Gastrocnemius medialis (tissue), 4 donors: ENCODE measurements around the gene TGFB1I1. TPM values are rescaled to one million over a fixed set of nuclear protein-coding genes. Genes with fewer than 3 reads are reported as not detected.

Source experiments
- ATAC-seq, 2 donors: fragments of 150-250 bp; one replicate each; pipeline ENCODE4 v1.9.1; 2016
- DNase-seq, 2 donors: peaks; one replicate each; pipeline ENCODE4 v3.0.0-alpha.2; 2019
- H3K27ac ChIP-seq, 4 donors: fragments of 200-600 bp; sonication (generic); 1 replicate in 1 of 4; 2 replicates in 3 of 4; pipeline ENCODE4 v1.5.1; 2016 to 2018; ENCODE audit warnings: mild to moderate bottlenecking in 2 of 4, moderate library complexity in 1 of 4
- H3K27me3 ChIP-seq, 3 donors: fragments of 200-600 bp; sonication (generic) in 2 of 3; 1 replicate in 1 of 3; 2 replicates in 2 of 3; pipeline versions ENCODE4 v1.5.1 to v1.6.0; 2016 to 2019; ENCODE audit warnings: mild to moderate bottlenecking in 1 of 3, moderate library complexity in 1 of 3
- H3K36me3 ChIP-seq, 2 donors: fragments of 200-600 bp; sonication (generic) in 1 of 2; one replicate each; pipeline ENCODE4 v1.5.1; 2017 to 2018
- H3K4me1 ChIP-seq, 2 donors: fragments of 200-600 bp; sonication (generic) in 1 of 2; one replicate each; pipeline ENCODE4 v1.5.1; 2016 to 2017; ENCODE audit warnings: mild to moderate bottlenecking in 2 of 2
- H3K4me3 ChIP-seq, 4 donors: fragments of 200-600 bp; sonication (generic) in 3 of 4; 1 replicate in 1 of 4; 2 replicates in 3 of 4; pipeline ENCODE4 v1.5.1; 2016 to 2019; ENCODE audit warnings: mild to moderate bottlenecking in 2 of 4
- H3K9me3 ChIP-seq, 3 donors: fragments of 200-600 bp; sonication (generic) in 2 of 3; 1 replicate in 1 of 3; 2 replicates in 2 of 3; pipeline ENCODE4 v1.5.1; 2016 to 2019
- POLR2A ChIP-seq, 2 donors: fragments of 450-650 bp; IDR thresholded peaks; one replicate each; pipeline ENCODE4 v1.6.1; 2017; ENCODE audit warnings: antibody characterized with exemption in 2 of 2, mild to moderate bottlenecking in 2 of 2, moderate library complexity in 2 of 2
- in situ Hi-C, 4 donors: fragments of 200-750 bp; cut with MboI; loops; one replicate each; pipeline versions ENCODE4 v1.15.0 to v1.8.0; 2017; ENCODE audit warnings: low sequenced_read_pairs in 4 of 4
- intact Hi-C: fragments of 100-400 bp; cut with DNase I; formaldehyde crosslinking; loops from one replicate; pipeline ENCODE4 v1.15.1; 2023; ENCODE audit warnings: low total_unique reads
- total RNA-seq, 4 donors: library from RNA; depleted of rRNA; stranded (reverse); fragments of >200 nt; gene quantifications; one replicate each; pipeline versions ENCODE4 v1.1.0 to v1.2.3, GENCODE V29; 2016
- TF ChIP-seq, protein P1 (sequence below), 5 experiments: fragments of 450-650 bp in 3 of 5; fragments of 200-600 bp in 2 of 5; sonication (generic) in 2 of 5; IDR thresholded peaks in 4 of 5; conservative IDR thresholded peaks in 1 of 5; 1 replicate in 4 of 5; 2 replicates in 1 of 5; pipeline ENCODE4 v1.5.1; 2016 to 2019; ENCODE audit warnings: antibody characterized with exemption in 5 of 5, mild to moderate bottlenecking in 3 of 5, moderate library complexity in 3 of 5

Gene TGFB1I1
- total RNA-seq = 10 to 100 TPM in 1 of 4 donors, 1 to 10 TPM in 3; 4.6 to 14.4 (median 7.4) TPM

DNA sequence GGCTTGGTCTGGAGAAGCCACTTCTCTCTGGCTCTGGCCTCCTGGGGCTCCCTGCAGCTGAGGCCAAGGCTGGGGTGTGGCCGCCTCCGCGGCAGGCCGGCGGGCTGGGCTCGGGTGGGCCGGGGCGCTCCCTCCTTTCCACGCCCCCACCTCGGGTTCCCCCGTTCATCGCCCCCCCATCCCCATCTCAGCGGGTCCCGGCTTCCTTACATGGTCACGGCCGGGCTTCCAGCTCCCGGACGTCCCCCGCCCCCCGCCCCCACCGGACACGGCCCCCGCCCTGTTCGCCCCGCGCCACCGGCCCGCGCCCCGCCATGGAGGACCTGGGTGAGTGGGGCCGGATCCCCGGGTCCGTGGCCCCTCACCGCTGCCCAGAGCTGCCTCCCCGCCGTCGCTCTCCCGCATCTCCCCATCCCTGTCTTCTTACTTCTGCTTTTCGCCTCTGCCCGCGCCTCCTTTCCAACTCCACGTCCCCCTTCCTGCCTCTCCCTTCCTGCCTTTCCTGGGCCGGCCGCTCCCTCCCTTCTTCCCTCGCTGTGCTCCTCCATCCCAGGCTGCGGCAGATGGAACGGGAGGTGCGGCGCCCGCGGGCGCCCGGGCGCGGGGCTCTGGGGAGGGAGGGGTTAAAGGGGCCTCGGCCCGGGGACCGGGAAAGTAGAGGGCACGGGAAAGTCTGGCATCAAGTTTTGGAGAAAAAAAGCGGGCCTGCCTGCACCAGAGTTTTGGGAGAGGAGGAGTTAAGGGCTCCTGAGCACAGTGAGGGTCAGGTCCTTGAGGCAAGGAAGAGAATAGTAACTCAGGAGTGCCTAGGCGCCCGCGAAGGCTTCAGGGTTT lies at the start of gene TGFB1I1:
TSS of gene TGFB1I1 (plus strand) at position 278 of the 834 bp plus-strand sequence. CDS start at position 315, 37 bp downstream.
- in situ Hi-C loops (no loop called here), intact Hi-C loops (loop anchor here (2.0 to 5.0 kb wide), 3 partner anchors 37 to 400 kb away; partner anchors contain the start of genes RUSF1 and ZNF267)
- peaks cover 0 to 11% of the 10 kb centered on the region in 2 donors for H3K4me1 ChIP-seq
- peaks cover 0 to 2% of the 10 kb centered on the region in 2 donors for H3K36me3 ChIP-seq
- H3K27me3 ChIP-seq = peaks cover 4 to 17% (median 5%) of the 10 kb centered on the region in 3 donors
- ATAC-seq = peak in 1 of 2 donors; percentile 34
- H3K4me3 ChIP-seq = peak within 1 kb of the TSS; percentile 63 to 76 (median 67)
- H3K27ac ChIP-seq = peak within 1 kb of the TSS; percentile 83 to 89 (median 87)
- DNase-seq = no peak
- TF ChIP-seq, protein P1, sequence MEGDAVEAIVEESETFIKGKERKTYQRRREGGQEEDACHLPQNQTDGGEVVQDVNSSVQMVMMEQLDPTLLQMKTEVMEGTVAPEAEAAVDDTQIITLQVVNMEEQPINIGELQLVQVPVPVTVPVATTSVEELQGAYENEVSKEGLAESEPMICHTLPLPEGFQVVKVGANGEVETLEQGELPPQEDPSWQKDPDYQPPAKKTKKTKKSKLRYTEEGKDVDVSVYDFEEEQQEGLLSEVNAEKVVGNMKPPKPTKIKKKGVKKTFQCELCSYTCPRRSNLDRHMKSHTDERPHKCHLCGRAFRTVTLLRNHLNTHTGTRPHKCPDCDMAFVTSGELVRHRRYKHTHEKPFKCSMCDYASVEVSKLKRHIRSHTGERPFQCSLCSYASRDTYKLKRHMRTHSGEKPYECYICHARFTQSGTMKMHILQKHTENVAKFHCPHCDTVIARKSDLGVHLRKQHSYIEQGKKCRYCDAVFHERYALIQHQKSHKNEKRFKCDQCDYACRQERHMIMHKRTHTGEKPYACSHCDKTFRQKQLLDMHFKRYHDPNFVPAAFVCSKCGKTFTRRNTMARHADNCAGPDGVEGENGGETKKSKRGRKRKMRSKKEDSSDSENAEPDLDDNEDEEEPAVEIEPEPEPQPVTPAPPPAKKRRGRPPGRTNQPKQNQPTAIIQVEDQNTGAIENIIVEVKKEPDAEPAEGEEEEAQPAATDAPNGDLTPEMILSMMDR (IDR thresholded peaks at IDR 0.05 in 4 of 5, conservative IDR thresholded peaks at IDR 0.05 in 1 of 5) = no peak
- peak in 1 of 2 donors; percentile 7 for TF ChIP-seq POLR2A (IDR thresholded peaks at IDR 0.05)
- H3K9me3 ChIP-seq = no peaks in the 10 kb centered on the region

DNA sequence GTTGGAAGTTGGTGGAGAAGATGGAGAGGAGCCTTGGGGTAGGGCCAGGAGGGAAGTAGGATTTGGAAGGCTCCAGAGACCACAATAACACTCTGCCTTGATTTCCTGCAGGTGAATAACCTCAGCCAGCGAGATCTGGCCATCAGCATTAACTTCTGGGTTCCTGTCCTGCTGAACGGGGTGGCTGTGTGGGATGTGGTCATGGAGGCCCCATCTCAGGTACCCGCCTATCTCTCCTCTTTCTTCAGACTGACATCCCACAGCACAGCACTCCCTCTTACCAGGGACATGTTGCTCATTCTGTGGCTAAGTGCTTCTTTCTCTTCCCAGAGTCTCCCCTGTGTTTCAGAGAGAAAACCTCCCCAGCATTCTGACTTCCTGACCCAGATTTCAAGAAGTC lies 48.7 kb upstream of the TGFB1I1 start:
- Histone ChIP-seq H3K4me3 (no peak overlapping the region), H3K27me3 (no peaks in the 10 kb centered on the region), H3K4me1 (peaks cover 31 to 43% of the 10 kb centered on the region in 2 donors), H3K36me3 (peaks cover 0 to 8% of the 10 kb centered on the region in 2 donors), H3K9me3 (no peaks in the 10 kb centered on the region), H3K27ac (peak overlapping the region; percentile 61 to 100 (median 96))
- ATAC-seq = no peak
- intact Hi-C loops = no loop called here
- peak in 1 of 2 donors; percentile 22 for DNase-seq
- TF ChIP-seq, protein P1 (IDR thresholded peaks at IDR 0.05 in 4 of 5, conservative IDR thresholded peaks at IDR 0.05 in 1 of 5) = no peak
- peak in 1 of 2 donors; percentile 10 for TF ChIP-seq POLR2A (IDR thresholded peaks at IDR 0.05)
- in situ Hi-C loops = loop anchor here in 1 of 4 donors (25.0 kb wide), 1 partner anchor 211 kb away; the partner anchor contains the start of genes PYCARD, PYDC1 and TRIM72

GRCh38 chr16:31423801-31424200 lies 48.2 kb upstream of the TGFB1I1 start:
- Histone ChIP-seq H3K27me3 (no peaks in the 10 kb centered on the region), H3K4me1 (peaks cover 36 to 48% of the 10 kb centered on the region in 2 donors), H3K4me3 (no peak overlapping the region), H3K36me3 (peaks cover 0 to 8% of the 10 kb centered on the region in 2 donors), H3K27ac (peak overlapping the region; percentile 61 to 100 (median 96)), H3K9me3 (no peaks in the 10 kb centered on the region)
- no peak for ATAC-seq
- intact Hi-C loops (no loop called here), in situ Hi-C loops (loop anchor here in 1 of 4 donors (25.0 kb wide), 1 partner anchor 212 kb away; the partner anchor contains the start of genes PYCARD, PYDC1 and TRIM72)
- TF ChIP-seq, protein P1 (IDR thresholded peaks at IDR 0.05 in 4 of 5, conservative IDR thresholded peaks at IDR 0.05 in 1 of 5) = no peak
- peak in 1 of 2 donors; percentile 1 for TF ChIP-seq POLR2A (IDR thresholded peaks at IDR 0.05)
- peak in 1 of 2 donors; percentile 21 for DNase-seq

DNA sequence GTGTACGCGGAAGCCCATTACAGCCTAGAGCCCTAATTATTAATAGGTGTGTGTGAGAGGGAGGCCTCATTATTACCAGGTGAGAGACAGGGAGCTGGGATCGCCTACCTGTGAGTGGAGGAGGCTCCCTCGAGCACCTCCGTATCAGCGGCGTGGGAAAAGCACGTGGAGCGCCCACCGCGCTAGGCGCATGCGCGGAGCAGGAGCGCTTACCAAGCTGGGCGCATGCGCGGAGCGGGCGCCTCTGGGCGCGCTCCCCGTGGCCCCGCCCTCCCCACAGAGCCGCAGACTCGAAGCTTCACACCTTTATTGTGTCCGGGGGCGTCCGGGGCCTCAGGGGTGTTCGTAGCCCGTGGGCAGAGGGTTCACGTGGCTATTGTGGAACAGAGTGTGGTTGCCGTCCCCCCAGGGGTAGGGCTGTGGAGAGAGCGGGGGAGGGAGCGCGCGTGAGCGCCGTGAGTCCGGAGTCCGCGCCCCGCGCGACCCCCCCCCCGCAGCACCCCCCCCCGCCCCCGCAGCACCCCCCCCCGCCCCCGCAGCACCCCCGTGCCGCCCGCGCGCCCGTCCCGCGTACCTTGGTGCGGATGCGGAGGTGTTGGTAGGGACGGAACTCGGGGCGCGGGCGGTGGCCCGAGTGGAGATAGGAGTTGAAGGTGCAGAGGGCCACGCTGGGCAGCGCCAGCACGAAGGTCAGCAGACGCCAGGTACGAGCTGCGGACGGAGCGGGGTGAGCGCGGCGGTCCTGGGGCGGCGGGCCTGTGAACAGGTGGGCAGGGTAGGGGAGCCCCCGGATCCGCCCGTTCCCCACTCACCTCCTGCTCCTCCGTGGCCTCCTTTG lies 44.3 kb upstream of the TGFB1I1 start:
- intact Hi-C loops (loop anchor here (1.0 to 2.0 kb wide), 4 partner anchors 26 to 249 kb away; partner anchors contain the start of genes ARMC5 and TRIM72), in situ Hi-C loops (loop anchor here in 2 of 4 donors (25.0 kb wide), 2 partner anchors 440 to 465 kb away; partner anchors contain the start of genes HSD3B7 (in 1 of the 2) and SETD1A (in 1 of the 2))
- peaks cover 0 to 8% of the 10 kb centered on the region in 2 donors for H3K36me3 ChIP-seq
- ATAC-seq (peak; percentile 12 to 28), DNase-seq (peak; percentile 62 to 84)
- no peaks in the 10 kb centered on the region for H3K27me3 ChIP-seq
- no peaks in the 10 kb centered on the region for H3K9me3 ChIP-seq
- peak overlapping the region; percentile 67 to 83 (median 79) for H3K4me3 ChIP-seq
- H3K27ac ChIP-seq = peak overlapping the region; percentile 92 to 100 (median 98)
- peak in 1 of 2 donors; percentile 10 for TF ChIP-seq POLR2A (IDR thresholded peaks at IDR 0.05)
- TF ChIP-seq, protein P1 (IDR thresholded peaks at IDR 0.05 in 4 of 5, conservative IDR thresholded peaks at IDR 0.05 in 1 of 5) = no peak
- H3K4me1 ChIP-seq = peaks cover 62 to 77% of the 10 kb centered on the region in 2 donors
